ENCODE results near the gene TMEM40. TPM values are rescaled to one million over a fixed set of nuclear protein-coding genes. Genes with fewer than 3 reads are reported as not detected.
"Not testable (repeated sequence)": the region's sequence is repeated elsewhere in the genome, so short reads cannot be mapped to it uniquely, and the experiment has no call there.

Gene TMEM40, protein sequence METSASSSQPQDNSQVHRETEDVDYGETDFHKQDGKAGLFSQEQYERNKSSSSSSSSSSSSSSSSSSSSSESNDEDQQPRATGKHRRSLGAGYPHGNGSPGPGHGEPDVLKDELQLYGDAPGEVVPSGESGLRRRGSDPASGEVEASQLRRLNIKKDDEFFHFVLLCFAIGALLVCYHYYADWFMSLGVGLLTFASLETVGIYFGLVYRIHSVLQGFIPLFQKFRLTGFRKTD
- total RNA-seq: not detected

DNA sequence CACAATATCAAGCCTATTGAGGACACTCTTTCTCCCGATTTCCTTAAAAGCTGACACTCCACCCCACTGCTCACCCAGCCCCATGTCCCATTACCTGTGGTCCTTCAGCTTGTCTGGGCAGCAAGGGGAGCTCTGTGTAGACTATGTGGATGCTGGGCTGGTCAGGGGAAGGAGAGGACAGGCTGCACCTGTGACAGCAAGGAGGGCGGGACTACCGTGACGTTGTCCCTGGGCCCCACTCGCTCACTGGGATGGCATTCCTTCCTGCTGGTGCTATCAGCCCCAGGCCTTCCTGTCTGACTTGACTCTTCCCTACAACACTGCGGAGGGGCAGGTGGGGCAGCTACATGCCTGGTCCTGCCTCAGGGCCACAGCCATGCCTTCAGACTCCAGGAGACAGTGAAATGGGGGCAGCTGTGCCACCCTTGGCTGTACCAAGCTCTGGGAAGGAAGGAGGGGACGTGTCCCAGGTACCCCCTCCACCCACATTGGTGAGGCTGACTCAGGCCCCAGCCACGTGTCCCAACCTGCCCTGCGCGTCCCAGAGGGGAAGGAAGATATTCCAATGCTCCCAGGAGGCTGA lies at the start of gene TMEM40:
TMEM40 (minus strand) TSS at position 163 of the 583 bp plus-strand sequence. CDS start 9,427 bp downstream, outside the sequence.
- ATAC-seq (no peak), DNase-seq (ENCODE audit: low spot score in 2 of 2) (no peak)
- Mint-ChIP-seq H3K36me3 (no peaks in the 10 kb centered on the region), H3K9me3 (no peaks in the 10 kb centered on the region), H3K27ac (peak within 1 kb of the TSS; percentile 11 to 65)

DNA sequence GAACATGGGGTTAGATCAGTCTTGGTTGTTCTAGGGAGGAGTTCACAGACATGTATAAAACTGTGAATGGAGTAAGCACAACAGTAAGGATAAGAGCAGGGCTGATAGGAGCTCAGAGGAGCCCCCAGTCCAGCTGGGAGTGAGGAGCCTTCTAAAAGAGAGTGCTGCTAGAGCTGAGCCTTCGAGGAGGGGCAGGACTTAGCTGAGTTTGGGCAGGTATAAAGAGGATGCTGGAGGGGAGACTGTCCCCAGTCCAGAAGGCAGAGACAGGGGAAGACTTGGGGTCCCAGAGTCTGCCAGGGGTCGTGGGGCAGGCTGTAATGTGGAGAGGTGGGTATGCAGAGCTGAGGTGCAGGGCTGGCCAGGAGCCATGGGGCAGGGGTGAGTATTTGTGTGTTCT lies 49.5 kb upstream of the TMEM40 start:
- no peak for DNase-seq (ENCODE audit: low spot score in 2 of 2)
- H3K9me3 Mint-ChIP-seq: no peaks in the 10 kb centered on the region
- H3K36me3 Mint-ChIP-seq: no peaks in the 10 kb centered on the region
- peak overlapping the region in 1 of 2 donors; percentile 25 for H3K27ac Mint-ChIP-seq
- no peak for ATAC-seq

DNA sequence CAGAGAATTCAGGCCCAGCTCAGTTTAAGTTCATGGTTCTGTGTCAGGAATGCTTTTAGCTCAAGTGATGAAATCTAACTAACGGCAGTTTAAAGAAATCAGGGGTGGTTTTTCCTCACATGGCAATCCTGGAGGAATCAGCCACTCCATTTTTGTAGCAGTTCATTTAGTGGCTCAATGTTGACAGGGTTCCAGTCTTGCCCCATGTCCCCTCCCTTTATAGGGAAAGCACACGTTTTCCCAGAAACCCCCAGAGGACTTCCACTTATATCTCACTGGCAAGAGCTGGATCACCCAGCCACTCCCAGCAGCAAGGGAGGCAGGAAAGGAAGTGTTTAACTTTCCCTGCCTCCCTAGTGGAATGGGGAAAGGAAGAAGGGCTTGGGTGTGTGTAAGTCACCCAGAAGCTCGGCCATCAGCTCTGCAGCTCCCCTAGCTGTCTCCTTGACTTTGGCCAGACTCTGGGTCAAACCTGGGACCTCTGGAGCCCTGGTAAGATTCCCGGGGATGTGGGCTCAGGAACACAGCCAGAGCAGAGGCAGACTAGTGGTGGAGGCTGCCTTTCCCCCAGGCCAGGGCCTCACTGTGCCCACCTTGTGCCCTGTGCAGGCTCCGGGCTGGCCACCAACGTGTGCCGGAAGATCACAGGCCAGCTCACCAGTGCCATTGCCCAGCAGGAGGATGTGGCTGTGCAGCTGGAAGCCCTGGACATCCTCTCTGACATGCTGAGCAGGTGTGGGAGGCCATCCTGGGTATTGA lies 48.7 kb upstream of the TMEM40 start:
- DNase-seq (ENCODE audit: low spot score in 2 of 2) (no peak), ATAC-seq (no peak)
- H3K9me3 Mint-ChIP-seq: no peaks in the 10 kb centered on the region
- no peaks in the 10 kb centered on the region for H3K36me3 Mint-ChIP-seq
- H3K27ac Mint-ChIP-seq: no peak overlapping the region

DNA sequence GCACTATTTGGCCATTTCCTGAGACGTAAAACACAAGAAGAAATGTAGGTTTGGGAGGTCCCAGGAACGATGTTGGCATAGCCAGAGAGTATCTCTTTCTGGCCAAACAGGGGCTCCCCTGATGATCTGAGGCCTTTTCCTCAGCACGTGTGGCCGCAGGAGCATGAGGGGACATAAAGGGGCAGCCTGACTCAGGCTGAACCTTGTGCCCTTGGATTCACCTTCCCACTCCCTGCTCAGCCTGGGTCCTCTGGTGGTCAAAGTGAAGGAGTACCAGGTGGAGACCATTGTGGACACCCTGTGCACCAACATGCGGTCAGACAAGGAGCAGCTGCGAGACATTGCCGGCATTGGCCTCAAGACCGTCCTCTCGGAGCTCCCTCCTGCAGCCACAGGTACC lies 48.0 kb upstream of the TMEM40 start:
- H3K27ac Mint-ChIP-seq: no peak overlapping the region
- no peak for DNase-seq (ENCODE audit: low spot score in 2 of 2)
- no peaks in the 10 kb centered on the region for H3K9me3 Mint-ChIP-seq
- no peak for ATAC-seq
- H3K36me3 Mint-ChIP-seq: no peaks in the 10 kb centered on the region

DNA sequence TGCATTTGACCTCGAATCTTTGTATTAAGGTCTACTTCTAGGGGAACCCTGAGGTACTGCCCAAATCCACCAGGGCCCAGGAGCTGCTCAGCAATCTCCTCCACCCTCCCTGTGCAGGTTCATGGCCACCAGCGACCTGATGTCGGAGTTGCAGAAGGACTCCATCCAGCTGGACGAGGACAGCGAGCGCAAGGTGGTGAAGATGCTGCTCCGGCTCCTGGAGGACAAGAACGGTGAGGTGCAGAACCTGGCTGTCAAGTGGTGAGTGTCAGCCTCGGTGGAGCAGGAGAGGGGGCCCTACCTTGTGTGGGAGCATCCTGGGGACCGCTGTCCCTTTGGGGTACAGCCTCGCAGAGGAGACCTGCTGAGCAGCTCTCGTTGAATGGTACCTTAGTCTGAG lies 44.3 kb upstream of the TMEM40 start:
- H3K27ac Mint-ChIP-seq: no peak overlapping the region
- ATAC-seq: no peak
- no peaks in the 10 kb centered on the region for H3K36me3 Mint-ChIP-seq

DNA sequence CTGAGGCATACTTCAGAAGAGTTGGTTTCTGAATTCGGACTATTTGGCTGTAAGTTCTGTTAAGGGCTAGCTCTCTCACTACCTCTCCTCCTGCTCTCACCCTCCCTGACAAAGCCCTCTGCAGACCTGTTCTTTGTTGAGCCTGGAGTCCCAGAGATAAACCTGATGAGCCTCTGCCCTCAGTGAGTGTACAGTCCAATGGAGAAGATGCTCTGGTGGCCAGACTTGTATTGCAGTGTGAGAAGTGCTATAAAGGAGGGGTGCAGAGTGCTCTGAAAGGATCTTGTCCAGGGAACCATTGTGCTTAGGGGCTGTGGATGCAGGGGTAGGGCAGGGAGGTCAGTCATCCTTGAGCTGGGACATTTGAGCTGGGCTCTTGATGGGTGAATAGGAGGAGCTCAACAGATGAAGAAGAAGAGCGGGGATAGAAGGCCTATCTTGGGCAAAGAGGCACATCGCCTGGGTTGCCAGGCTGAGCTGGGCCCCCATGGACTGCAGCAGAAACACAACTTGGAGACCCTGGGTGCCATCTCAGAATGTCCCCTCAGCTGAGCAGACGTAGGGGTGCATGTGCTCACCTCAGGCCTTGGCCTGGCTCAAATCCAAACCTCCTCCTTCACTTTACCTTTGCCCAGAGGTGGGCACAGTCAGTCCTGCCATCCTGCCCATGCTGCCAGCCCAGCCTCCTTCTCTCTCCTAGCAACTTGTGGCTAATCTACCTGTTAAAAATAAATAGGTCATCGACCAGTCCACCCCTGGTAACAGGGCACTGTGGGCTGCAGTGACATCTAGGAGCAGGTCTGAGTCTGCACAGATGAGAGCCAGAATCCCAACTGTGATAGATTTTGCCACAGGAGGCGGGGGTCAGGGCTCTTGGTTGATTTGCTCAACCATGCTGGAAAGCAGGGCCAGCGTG lies 40.7 kb upstream of the TMEM40 start:
- peak in 1 of 2 donors; percentile 30 for ATAC-seq
- Mint-ChIP-seq H3K27ac (no peak overlapping the region), H3K36me3 (no peaks in the 10 kb centered on the region), H3K9me3 (no peaks in the 10 kb centered on the region)
- DNase-seq (ENCODE audit: low spot score in 2 of 2): peak in 1 of 2 donors; percentile 31

More for the DNA sequence above, 44.3 kb upstream of the TMEM40 start:
- no peaks in the 10 kb centered on the region for H3K9me3 Mint-ChIP-seq
- no peak for DNase-seq (ENCODE audit: low spot score in 2 of 2)

DNA sequence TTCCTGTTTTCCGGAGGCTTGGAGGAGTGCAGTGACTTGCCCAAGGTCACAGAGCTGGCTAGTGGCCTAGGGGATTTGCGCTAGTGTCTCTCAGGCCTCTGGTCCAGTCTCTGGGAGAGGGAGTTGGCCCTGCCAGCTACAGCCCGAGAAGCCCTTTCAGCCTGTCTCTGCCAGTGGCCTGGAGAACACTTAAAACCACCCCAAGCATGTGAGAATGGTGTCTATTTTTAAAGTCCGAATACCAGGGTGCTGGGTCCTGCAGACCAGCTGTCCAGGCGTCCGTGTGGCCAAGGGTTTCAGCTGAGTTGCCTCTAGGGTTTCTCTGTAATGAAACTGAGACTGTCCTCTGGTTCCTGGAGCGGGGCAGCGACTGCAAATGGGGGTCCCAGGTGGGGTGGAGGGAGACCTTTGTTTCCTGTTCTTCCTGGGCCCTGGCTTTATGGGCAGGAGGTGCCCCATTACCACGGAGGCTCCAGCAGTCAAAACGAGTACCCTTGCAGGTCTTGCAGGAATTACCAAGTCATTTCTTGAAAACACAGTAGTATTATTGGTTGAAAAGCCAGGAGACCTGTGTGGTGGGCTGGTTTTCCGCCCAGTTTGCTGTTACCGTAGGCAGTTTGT lies 39.6 kb upstream of the TMEM40 start:
- no peak for DNase-seq (ENCODE audit: low spot score in 2 of 2)

DNA sequence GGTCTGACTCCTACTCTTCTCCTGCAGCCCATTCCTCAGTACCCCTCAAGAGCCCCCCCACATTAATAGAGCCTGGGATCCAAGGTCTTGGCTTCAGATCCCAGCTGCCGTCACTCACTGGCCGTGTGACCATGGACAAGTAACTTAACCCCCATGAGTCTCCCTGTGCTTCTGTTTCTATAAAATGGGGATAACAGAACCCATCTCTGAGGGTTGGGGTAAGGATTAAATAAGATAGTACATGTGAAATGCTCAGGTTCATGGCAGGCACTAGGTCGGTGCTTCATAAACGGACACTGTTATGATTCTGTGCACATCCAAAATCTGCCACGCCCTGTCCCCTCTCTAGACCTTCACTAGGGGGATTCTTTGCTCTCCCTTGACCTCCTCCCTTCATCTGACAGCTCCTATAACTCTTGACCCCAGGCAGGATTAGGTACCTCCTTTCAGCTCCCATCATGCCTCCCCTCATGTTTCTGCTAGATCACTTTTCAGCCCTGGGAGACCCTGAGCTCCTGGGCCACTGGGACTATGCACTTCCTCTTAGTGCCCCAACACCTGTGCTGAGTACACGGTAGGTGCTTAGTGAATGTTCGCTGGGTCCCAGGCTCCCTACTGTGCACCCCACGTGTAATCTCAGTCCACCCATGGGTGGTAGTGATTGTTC lies 39.0 kb upstream of the TMEM40 start:
- DNase-seq (ENCODE audit: low spot score in 2 of 2) (no peak), ATAC-seq (no peak)
- Mint-ChIP-seq H3K27ac (no peak overlapping the region), H3K36me3 (no peaks in the 10 kb centered on the region), H3K9me3 (no peaks in the 10 kb centered on the region)

More for the DNA sequence above, 39.6 kb upstream of the TMEM40 start:
- ATAC-seq: no peak
- Mint-ChIP-seq H3K36me3 (no peaks in the 10 kb centered on the region), H3K27ac (no peak overlapping the region), H3K9me3 (no peaks in the 10 kb centered on the region)

DNA sequence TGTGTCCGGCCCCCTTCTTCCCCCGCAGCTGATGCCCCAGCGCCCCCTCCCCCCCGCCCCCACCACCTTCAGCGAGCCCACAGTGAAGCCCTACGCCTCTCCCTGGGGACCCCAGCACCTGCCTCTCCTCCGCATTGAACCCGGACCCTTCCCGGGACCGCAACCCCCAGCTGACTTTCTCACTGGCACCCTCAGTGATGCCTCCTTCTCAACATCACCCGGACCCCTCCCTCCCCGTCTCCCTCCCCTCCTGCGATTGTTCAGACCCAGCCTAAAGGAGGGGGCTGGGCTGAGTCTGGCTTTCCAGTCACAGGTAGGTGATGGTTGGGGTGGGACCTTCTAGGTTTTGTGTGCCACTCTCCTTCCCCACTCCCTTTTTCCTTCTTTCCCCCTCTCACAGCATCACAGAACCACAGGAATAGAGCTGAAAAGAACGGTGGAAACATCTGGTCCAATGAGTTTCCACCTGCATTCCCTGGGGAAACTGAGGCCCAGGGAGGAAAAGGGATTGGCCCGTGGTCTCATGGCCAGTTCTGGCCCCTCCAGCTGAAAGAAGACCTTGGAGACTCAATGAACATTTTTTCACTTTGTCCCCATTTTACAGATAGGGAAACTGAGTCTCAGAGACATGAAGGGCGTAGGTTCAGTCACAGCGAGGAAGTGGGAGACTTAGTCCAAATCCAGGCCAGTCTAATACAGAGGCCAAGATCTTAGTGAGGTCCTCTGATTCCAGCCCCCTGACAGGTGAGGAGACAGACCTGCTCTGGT lies 38.2 kb upstream of the TMEM40 start:
- no peak for ATAC-seq
- H3K9me3 Mint-ChIP-seq: no peaks in the 10 kb centered on the region
- no peak overlapping the region for H3K27ac Mint-ChIP-seq
- H3K36me3 Mint-ChIP-seq: no peaks in the 10 kb centered on the region
- no peak for DNase-seq (ENCODE audit: low spot score in 2 of 2)

DNA sequence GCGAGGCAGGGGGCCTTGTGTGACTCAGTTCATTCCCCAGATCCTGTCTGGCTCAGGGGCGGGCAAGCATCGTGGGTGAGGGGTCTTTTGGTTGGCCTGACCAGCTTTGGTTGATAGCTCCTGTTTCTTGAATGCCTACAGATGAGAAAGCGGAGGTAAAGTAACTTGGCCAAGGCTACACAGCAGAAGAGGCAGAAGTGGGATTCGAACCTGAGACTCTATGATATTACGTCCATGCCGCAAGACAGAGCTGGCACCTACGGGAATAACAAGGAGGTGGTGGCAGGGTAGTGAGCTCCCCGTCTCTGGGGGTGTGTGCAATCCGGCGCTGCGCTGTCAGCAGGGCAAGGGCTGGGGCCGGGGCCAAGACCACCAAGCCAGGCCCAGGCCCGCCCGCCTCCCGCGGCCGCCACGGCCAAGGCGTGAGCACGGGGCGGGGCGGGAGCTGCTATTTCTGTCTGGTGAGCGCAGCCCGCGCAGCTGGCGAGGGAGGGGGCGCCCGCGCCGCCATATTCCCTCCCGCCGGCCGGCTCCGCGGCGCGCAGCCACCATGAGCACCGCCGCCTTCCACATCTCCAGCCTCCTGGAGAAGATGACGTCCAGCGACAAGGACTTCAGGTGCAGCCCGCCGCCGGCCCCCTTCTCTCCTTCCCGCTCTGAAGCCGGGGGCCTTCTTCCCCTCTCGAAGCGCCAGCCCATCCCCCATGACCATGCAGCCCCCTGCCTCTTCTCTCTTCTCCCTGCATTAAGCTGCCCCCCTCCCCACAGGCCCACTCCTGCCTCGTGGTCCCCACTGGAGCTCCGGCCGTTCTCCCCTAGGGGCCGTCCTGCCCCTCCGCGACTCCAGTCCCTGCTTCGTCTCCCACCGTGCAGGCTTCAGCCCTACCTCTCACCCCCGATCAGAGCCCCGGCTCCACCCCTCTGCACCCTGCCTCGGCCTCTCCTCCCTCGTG lies 37.4 kb upstream of the TMEM40 start, which contains the start of gene CAND2:
CAND2 (plus strand) TSS at position 510 of the 953 bp plus-strand sequence; CDS start at position 551, 41 bp downstream.
- ATAC-seq (peak; percentile 76 to 83), DNase-seq (ENCODE audit: low spot score in 2 of 2) (peak in 1 of 2 donors; percentile 44)
- H3K9me3 Mint-ChIP-seq: no peaks in the 10 kb centered on the region
- peak within 1 kb of the TSS in 1 of 2 donors; percentile 73 for H3K27ac Mint-ChIP-seq
- no peaks in the 10 kb centered on the region for H3K36me3 Mint-ChIP-seq

DNA sequence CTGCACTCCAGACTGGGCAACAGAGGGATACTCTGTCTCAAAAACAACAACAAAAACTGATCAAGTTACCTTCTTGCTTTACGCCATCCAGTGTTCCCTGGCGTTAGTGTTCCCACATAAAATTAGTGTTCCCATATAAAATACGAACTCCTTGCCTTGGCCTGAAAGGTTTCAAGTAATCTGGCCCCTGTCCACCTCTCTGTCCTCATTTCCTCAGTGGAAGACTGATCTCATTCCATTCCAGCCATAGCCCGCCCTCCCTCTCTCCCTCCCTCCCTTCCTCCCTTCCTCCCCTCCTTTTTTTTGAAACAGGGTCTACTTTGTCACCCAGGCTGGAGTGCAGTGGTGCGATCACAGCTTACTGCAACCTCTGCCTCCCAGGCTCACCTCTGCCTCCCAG lies 34.6 kb upstream of the TMEM40 start:
- no peak for DNase-seq (ENCODE audit: low spot score in 2 of 2)
- H3K36me3 Mint-ChIP-seq: no peaks in the 10 kb centered on the region
- H3K9me3 Mint-ChIP-seq: no peaks in the 10 kb centered on the region
- H3K27ac Mint-ChIP-seq: no peak overlapping the region
- no peak for ATAC-seq

DNA sequence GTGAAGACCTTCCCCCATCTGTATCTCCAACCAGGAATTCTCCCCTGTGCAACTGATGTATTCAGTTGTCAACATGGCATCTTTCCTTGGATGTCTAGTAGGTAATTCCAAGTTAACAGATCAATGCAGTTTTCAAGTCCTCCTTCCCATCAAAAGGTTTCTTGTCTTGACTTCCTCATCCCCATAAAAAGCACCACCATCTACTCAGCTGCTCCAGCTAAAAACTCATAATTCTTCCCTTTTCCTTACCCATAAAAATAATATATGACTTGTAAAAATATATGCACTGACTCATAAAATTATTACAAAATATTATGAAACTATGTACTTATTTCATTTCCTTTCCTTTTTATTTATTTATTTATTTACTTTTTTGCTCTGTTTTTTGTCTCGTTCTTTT lies 32.4 kb upstream of the TMEM40 start:
- H3K27ac Mint-ChIP-seq: no peak overlapping the region
- no peak for ATAC-seq

DNA sequence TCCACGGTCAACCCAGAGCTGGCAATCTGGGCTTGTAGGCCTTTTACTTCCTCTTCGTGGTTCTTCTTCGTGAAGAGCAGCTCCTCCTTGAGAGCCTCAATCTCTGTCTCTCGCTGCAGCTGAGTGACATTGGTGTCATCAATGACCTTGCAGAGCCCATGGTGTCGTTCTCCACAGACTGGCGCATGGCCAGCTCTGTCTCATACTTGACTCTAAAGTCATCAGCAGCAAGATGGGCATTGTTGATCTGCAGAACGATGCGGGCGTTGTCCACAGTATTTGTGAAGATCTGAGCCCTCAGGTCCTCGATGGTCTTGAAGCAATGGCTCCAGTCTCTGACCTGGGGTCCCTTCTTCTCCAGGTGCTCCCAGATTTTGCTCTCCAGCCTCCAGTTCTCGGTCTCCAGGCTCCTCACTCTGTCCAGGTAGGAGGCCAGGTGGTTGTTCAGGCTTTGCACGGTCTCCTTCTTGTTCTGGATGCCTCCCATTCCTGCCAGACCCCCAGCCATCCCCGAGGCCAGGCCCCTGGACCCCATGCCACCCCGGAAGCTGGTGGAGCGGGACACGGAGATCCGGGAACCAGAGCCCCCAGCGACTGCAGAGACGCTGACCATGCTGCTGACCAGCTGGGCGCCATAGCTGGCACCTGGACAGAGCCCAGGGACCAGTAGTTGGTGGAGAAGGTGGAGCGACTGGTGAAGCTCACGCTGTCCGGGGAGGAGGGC lies 29.1 kb upstream of the TMEM40 start:
- not testable (repeated sequence) for H3K36me3 Mint-ChIP-seq; H3K27ac Mint-ChIP-seq; H3K9me3 Mint-ChIP-seq; ATAC-seq; DNase-seq (ENCODE audit: low spot score in 2 of 2)

More for the DNA sequence above, 32.4 kb upstream of the TMEM40 start:
- no peaks in the 10 kb centered on the region for H3K9me3 Mint-ChIP-seq
- H3K36me3 Mint-ChIP-seq: no peaks in the 10 kb centered on the region
- DNase-seq (ENCODE audit: low spot score in 2 of 2): no peak

DNA sequence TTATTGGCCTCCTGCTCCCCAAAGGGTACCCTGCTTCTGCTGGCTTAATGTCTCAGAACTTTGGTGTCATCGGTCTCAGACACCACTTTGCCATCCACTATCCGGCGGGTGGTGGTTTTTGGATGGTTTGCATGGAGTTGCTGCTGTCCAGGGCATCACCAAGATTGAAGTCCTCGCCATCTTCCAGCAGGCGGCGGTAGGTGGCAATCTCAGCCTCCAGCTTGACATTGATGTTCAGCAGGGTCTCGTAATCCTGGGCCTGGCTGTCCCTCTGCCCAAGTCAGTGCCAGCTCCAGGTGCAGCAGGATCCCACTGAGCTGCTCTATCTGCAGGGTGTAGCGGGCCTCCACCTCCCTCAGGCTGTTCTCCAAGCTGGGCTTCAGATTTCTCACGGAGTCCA lies 28.3 kb upstream of the TMEM40 start:
- not testable (repeated sequence) for H3K27ac Mint-ChIP-seq, H3K9me3 Mint-ChIP-seq, ATAC-seq, H3K36me3 Mint-ChIP-seq
- DNase-seq (ENCODE audit: low spot score in 2 of 2): peak in 1 of 2 donors; percentile 59
